Common myeloid progenitor, CD34-positive (primary cell): ENCODE results near the gene XRCC1.
A peak's percentile ranks its signal among the peaks of the same experiment; 100 is the strongest.

ENCODE experiments used
- CTCF ChIA-PET: fragments of 350-600 bp; sonication (Branson Sonifier 250); formaldehyde crosslinking; loops from one replicate; lab custom pipeline; 2021; ENCODE audit warnings: antibody characterized with exemption; lab: Charles Lee
- POLR2A ChIA-PET: fragments of 350-600 bp; sonication (Branson Sonifier 250); formaldehyde crosslinking; loops from one replicate; lab custom pipeline; 2021; ENCODE audit warnings: antibody characterized with exemption; lab: Charles Lee
- DNase-seq, 3 donors: peaks; one replicate each; pipeline versions ENCODE4 v3.0.0 to v3.0.0-alpha.2; 2013
- H3K27ac ChIP-seq, 2 experiments: 1 replicate in 1 of 2; 2 replicates in 1 of 2; pipeline ENCODE4 v1.7.0; 2013; ENCODE audit warnings: inconsistent platforms in 2 of 2, low read length in 2 of 2, mild to moderate bottlenecking in 2 of 2, low read depth in 1 of 2, moderate library complexity in 1 of 2; ENCODE audit not compliant: severe bottlenecking in 2 of 2, insufficient read depth in 1 of 2, poor library complexity in 1 of 2
- H3K27me3 ChIP-seq, 5 experiments: replicated peaks in 2 of 5; 1 replicate in 3 of 5; 2 replicates in 2 of 5; pipeline versions ENCODE4 v1.6.1 to v1.7.0; 2013; ENCODE audit warnings: low read length in 4 of 5, mild to moderate bottlenecking in 2 of 5, moderate library complexity in 2 of 5, inconsistent platforms in 1 of 5; ENCODE audit not compliant: insufficient read depth in 5 of 5, control insufficient read depth in 4 of 5
- H3K36me3 ChIP-seq, 4 experiments: 1 replicate in 2 of 4; 2 replicates in 2 of 4; pipeline versions ENCODE4 v1.6.1 to v1.7.0; 2013; ENCODE audit warnings: low read length in 3 of 4, control low read depth in 1 of 4, mild to moderate bottlenecking in 1 of 4; ENCODE audit not compliant: control insufficient read depth in 4 of 4, insufficient read depth in 4 of 4
- H3K4me1 ChIP-seq, 4 experiments: 1 replicate in 3 of 4; 2 replicates in 1 of 4; pipeline versions ENCODE4 v1.6.1 to v1.7.1; 2013; ENCODE audit warnings: low read length in 3 of 4, mild to moderate bottlenecking in 3 of 4, control low read depth in 1 of 4, inconsistent platforms in 1 of 4, moderate library complexity in 1 of 4; ENCODE audit not compliant: control insufficient read depth in 4 of 4, insufficient read depth in 4 of 4; ENCODE audit errors: control extremely low read depth in 1 of 4
- H3K4me3 ChIP-seq, 7 experiments: 1 replicate in 4 of 7; 2 replicates in 3 of 7; pipeline versions ENCODE4 v1.5.1 to v1.7.0; 2013; ENCODE audit warnings: mild to moderate bottlenecking in 7 of 7, low read length in 6 of 7, moderate library complexity in 6 of 7, inconsistent platforms in 2 of 7, low read depth in 2 of 7, control low read depth in 1 of 7; ENCODE audit not compliant: insufficient read depth in 4 of 7, control insufficient read depth in 1 of 7; ENCODE audit errors: extremely low read depth in 1 of 7
- H3K9me3 ChIP-seq, 5 experiments: 1 replicate in 4 of 5; 2 replicates in 1 of 5; pipeline versions ENCODE4 v1.6.1 to v1.7.1; 2013; ENCODE audit warnings: low read length in 4 of 5, mild to moderate bottlenecking in 2 of 5, inconsistent platforms in 1 of 5, low read depth in 1 of 5, moderate library complexity in 1 of 5; ENCODE audit not compliant: control insufficient read depth in 4 of 5, insufficient read depth in 2 of 5; ENCODE audit errors: control extremely low read depth in 1 of 5
- whole genome bisulfite sequencing: methylation state at CpG from one replicate; pipeline ENCODE4 v1.1.5; 2013; ENCODE audit not compliant: insufficient coverage; 5-methylcytosine and 5-hydroxymethylcytosine counted together

The XRCC1 gene

DNA sequence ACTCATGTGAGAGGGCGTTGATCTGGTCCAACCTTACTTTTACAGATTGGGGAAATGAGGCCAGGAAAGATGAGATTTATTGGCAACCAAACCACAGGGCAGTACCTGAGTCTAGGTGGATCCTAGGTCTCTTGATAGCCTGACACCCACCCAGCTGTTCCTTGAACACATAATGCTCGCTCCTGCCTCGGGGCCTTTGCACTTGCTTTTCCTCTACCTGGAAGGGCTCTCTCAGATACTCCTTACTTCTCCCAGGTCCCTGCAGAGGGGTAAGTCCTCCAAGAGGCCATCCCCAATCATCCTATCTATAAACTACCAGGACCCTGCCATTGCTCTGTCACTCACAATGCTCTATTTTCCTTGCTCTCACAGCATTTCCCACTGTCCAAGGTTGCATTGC, 34.9 kb downstream of the XRCC1 start:
- ChIA-PET POLR2A (no interaction called here), CTCF (interaction anchor here (12.5 kb wide), 1 partner anchor 13 kb away, joined by 111 read pairs; no protein-coding TSS in a partner anchor)
- H3K4me1 ChIP-seq = peaks cover 0 to 4% (median 3%) of the 10 kb centered on the region in 4 experiments
- WGBS = 93% methylated on average over 3 of the region's 3 CpGs
- H3K27me3 ChIP-seq = no peaks in the 10 kb centered on the region
- peaks cover 19 to 78% (median 45%) of the 10 kb centered on the region in 4 experiments for H3K36me3 ChIP-seq
- H3K4me3 ChIP-seq = no peak overlapping the region
- no peak for DNase-seq
- peaks cover 0 to 10% (median 4%) of the 10 kb centered on the region in 5 experiments for H3K9me3 ChIP-seq
- H3K27ac ChIP-seq = no peak overlapping the region

DNA sequence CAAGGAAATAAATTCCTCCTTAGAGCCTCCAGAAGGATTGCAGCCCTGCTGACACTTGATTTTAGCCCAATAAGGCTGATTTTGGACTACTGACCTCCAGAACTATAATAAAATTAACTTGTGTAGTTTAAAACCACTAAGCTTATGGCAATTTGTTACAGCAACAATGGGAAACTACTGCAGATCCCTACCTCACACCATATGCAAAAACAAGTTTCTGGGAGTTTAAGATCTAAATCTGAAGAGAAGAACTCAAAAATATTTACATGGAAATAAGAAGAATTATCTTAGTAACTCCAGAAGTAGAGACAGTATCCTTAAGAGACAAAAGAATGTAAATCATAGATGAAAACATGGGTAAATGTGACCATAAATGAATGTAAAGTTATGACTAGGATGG, 36.4 kb downstream of the XRCC1 start:
- Histone ChIP-seq H3K9me3 (peaks cover 0 to 10% (median 4%) of the 10 kb centered on the region in 5 experiments), H3K27ac (no peak overlapping the region), H3K27me3 (no peaks in the 10 kb centered on the region), H3K36me3 (peaks cover 17 to 67% (median 39%) of the 10 kb centered on the region in 4 experiments), H3K4me1 (peaks cover 0 to 11% (median 9%) of the 10 kb centered on the region in 4 experiments), H3K4me3 (no peak overlapping the region)
- DNase-seq = peak in 1 of 3 donors; percentile 34
- CTCF ChIA-PET = interaction anchor here (12.5 kb wide), 1 partner anchor 15 kb away, joined by 111 read pairs; no protein-coding TSS in a partner anchor
- POLR2A ChIA-PET = no interaction called here

DNA sequence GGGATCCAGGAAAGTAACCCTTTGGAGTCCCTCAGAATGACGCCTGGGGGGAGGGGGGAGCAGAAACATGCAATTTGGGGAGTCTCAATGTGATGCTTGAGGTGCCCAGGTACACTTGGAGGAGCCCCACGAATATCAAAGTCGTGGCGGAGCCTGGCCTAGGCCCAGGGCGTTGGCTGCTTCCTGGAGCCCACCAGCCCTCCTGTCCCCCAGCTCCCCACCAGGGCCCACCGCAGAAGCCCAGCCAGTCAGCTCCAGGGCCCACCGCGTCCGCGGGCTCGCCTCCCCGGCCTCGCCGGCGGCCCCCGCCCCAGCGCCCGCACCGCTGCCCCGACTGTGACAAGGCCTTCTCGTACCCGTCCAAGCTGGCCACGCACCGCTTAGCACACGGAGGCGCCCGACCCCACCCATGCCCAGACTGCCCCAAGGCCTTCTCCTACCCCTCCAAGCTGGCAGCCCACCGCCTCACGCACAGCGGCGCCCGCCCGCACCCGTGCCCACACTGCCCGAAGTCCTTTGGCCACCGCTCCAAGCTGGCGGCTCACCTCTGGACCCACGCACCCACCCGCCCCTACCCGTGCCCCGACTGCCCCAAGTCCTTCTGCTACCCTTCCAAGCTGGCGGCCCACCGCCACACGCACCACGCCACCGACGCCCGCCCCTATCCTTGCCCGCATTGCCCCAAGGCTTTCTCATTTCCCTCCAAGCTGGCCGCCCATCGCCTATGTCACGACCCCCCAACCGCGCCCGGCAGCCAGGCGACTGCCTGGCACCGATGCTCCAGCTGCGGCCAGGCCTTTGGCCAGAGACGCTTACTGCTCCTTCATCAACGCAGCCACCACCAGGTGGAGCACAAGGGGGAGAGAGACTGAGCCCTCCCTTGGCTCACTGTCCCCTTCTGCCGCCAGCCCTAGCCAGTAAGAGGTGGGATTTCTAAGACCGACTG, 40.2 kb downstream of the XRCC1 start:
- Histone ChIP-seq H3K36me3 (peaks cover 3 to 33% (median 16%) of the 10 kb centered on the region in 4 experiments), H3K4me1 (peaks cover 0 to 29% (median 25%) of the 10 kb centered on the region in 4 experiments), H3K9me3 (peaks cover 0 to 10% (median 4%) of the 10 kb centered on the region in 5 experiments), H3K27ac (no peak overlapping the region), H3K27me3 (no peaks in the 10 kb centered on the region), H3K4me3 (no peak overlapping the region)
- CTCF ChIA-PET = interaction anchor here (0.7 to 12.5 kb wide), 20 partner anchors 10 to 116 kb away, joined by 3 to 111 read pairs (median 4); partner anchors contain the start of genes IRGQ, SRRM5 and ZNF576
- POLR2A ChIA-PET = interaction anchor here (1.7 kb wide), 1 partner anchor 60 kb away, joined by 6 read pairs; the partner anchor contains the start of gene IRGQ
- WGBS = 86% methylated on average over 50 of the region's 62 CpGs
- peak; percentile 61 to 74 (median 71) for DNase-seq

DNA sequence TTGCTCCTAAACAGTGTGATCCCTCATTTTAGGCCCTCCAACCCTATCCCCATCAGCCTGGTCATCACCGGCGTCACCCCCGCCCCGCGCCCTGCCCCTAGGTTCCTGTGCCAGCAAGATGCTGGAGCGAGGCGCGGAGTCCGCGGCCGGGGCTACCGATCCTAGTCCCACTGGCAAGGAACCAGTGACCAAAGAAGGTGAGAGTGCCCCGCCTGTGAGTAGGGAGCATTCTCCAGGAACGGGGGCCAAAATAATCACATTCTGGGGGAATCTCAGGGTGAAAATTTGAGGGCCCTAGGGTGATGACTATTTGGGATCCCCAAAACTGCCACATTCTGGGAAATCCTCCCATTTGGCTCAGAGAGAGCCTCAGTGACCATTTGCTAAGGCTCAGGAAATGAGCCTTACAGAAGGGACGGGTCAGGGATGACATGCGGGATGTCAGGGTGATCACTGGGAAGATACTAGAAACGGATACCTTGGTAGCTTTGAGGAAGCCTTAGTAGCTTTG, 41.0 kb downstream of the XRCC1 start:
- peak overlapping the region in 4 of 7 experiments; percentile 23 to 90 (median 82) for H3K4me3 ChIP-seq
- ChIA-PET POLR2A (interaction anchor here (1.2 to 1.7 kb wide), 2 partner anchors 15 to 60 kb away, joined by 4 to 6 read pairs; partner anchors contain the start of gene IRGQ), CTCF (interaction anchor here (0.7 to 12.5 kb wide), 10 partner anchors 10 to 135 kb away, joined by 3 to 111 read pairs (median 5); partner anchors contain the start of gene IRGQ)
- H3K27ac ChIP-seq = no peak overlapping the region
- no peaks in the 10 kb centered on the region for H3K27me3 ChIP-seq
- WGBS = 79% methylated on average over 11 of the region's 17 CpGs
- H3K4me1 ChIP-seq = peaks cover 0 to 29% (median 25%) of the 10 kb centered on the region in 4 experiments
- DNase-seq = no peak
- peaks cover 0 to 9% (median 4%) of the 10 kb centered on the region in 5 experiments for H3K9me3 ChIP-seq
- peaks cover 3 to 28% (median 13%) of the 10 kb centered on the region in 4 experiments for H3K36me3 ChIP-seq

DNA sequence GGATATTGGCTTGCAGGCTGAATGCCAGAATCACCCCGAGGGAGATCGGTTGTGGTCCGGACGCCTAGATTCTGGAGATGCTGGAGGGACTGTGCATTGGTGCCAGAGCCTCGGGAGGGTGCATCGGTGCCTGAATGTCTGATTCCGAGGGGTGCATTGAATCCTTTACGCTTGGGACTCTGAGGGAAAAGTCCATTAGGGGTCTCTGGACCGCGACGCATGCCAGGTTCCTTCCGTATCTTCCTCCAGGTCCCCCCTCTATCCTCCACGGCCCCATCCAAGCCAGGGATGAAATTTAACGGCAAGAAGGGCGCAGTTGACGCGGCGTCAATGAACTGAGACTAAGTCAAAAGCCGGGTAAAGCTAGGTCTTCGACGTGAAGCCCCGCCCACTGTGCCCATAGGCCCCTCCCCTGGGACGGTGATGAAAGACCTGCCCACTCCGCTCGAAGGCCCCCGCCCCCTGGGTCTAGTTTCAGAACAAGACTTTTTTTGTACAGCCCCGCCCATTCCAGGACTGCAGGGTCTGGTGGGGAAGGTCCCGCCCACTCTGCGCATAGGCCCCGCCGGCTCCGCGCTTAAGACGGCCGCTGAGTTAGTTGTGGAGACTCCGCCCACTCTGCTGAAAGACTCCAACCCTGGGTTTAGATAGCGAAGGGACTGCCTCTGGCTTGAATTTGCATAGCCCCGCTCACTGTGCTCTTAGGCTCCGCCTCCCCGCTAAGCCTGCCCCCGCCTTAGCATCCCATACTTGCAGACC, 41.6 kb downstream of the XRCC1 start:
- CTCF ChIA-PET = interaction anchor here (0.7 to 12.5 kb wide), 9 partner anchors 9 to 135 kb away, joined by 3 to 111 read pairs (median 4); no protein-coding TSS in a partner anchor
- H3K36me3 ChIP-seq = peaks cover 3 to 22% (median 8%) of the 10 kb centered on the region in 4 experiments
- POLR2A ChIA-PET = interaction anchor here (1.2 kb wide), 1 partner anchor 14 kb away, joined by 4 read pairs; no protein-coding TSS in a partner anchor
- no peak overlapping the region for H3K27ac ChIP-seq
- peak; percentile 100 for DNase-seq
- peaks cover 0 to 29% (median 25%) of the 10 kb centered on the region in 4 experiments for H3K4me1 ChIP-seq
- H3K27me3 ChIP-seq = no peaks in the 10 kb centered on the region
- under 1% methylated on average over 41 of the region's 41 CpGs for WGBS
- peak overlapping the region; percentile 69 to 90 (median 76) for H3K4me3 ChIP-seq
- H3K9me3 ChIP-seq = peaks cover 0 to 3% (median 1%) of the 10 kb centered on the region in 5 experiments

DNA sequence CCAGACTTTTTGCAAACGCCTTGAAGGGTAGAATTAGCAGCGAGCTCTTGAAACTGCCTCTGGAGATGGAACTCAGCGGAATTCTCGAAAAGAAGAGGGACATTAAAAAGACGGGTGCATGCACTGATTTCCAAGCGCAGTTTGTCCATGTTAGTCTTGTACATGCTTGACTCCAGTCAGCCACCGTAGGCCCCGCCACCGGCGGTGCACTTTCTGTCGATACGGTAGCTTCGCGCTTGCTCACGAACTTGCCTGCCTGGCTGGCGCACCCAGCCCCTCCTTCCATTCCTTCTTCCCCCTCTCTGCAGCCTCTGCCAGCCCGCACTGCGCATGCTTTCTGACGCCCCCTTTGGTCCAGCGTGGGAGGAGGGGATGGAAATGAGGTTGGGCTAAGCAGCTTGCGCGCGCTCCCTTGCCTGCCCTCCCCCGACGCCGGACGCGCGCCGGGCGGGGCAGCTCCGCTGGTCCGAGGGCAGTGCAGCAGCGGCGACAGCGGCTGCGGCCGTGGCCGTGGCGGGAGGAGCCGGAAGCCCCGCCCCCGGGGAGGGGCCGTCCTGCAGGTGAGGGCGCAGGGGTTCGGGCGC, 42.3 kb downstream of the XRCC1 start, which contains the start of gene ZNF575:
ZNF575 (plus strand) TSS at position 227 of the 584 bp plus-strand sequence. CDS start 1,235 bp downstream, outside the sequence.
- WGBS = 0% methylated on average over 23 of the region's 47 CpGs
- peak within 1 kb of the TSS; percentile 69 to 90 (median 76) for H3K4me3 ChIP-seq
- ChIA-PET POLR2A (interaction anchor here (1.2 kb wide), 1 partner anchor 14 kb away, joined by 4 read pairs; no protein-coding TSS in a partner anchor), CTCF (interaction anchor here (0.6 to 12.5 kb wide), 8 partner anchors 9 to 136 kb away, joined by 3 to 111 read pairs (median 4); no protein-coding TSS in a partner anchor)
- no peaks in the 10 kb centered on the region for H3K27me3 ChIP-seq
- H3K27ac ChIP-seq = peak within 1 kb of the TSS in 1 of 2 experiments; percentile 15
- DNase-seq = peak; percentile 92 to 96 (median 94)
- peaks cover 0 to 29% (median 25%) of the 10 kb centered on the region in 4 experiments for H3K4me1 ChIP-seq
- no peaks in the 10 kb centered on the region for H3K9me3 ChIP-seq
- peaks cover 0 to 15% (median 3%) of the 10 kb centered on the region in 4 experiments for H3K36me3 ChIP-seq
